ENCODE measurements around the gene TCF7L1.
"Not testable (repeated sequence)": the region's sequence is repeated elsewhere in the genome, so short reads cannot be mapped to it uniquely, and the experiment has no call there.

TCF7L1 gene

GRCh38 chr2:85330839-85331636, 197.8 kb downstream of the TCF7L1 start:
- Mint-ChIP-seq H3K27ac (no peak overlapping the region), H3K27me3 (ENCODE audit: low read depth) (no peaks in the 10 kb centered on the region), H3K36me3 (ENCODE audit: low read depth) (peaks cover 6% of the 10 kb centered on the region), H3K4me3 (no peak overlapping the region), H3K9me3 (no peaks in the 10 kb centered on the region), H3K4me1 (peaks cover 31% of the 10 kb centered on the region)
- TF ChIP-seq CTCF (IDR thresholded peaks at IDR 0.05; ENCODE audit: unreplicated experiment in 3 of 3) = no peak

GRCh38 chr2:85333877-85334276, 200.7 kb downstream of the TCF7L1 start:
- H3K27me3 Mint-ChIP-seq (ENCODE audit: low read depth); H3K4me1 Mint-ChIP-seq; H3K9me3 Mint-ChIP-seq; H3K4me3 Mint-ChIP-seq; H3K27ac Mint-ChIP-seq; H3K36me3 Mint-ChIP-seq (ENCODE audit: low read depth): not testable (repeated sequence)

- Mint-ChIP-seq H3K36me3 (ENCODE audit: low read depth) (no peaks in the 10 kb centered on the region), H3K9me3 (no peaks in the 10 kb centered on the region), H3K4me3 (no peak overlapping the region), H3K27me3 (ENCODE audit: low read depth) (peaks cover 9% of the 10 kb centered on the region), H3K4me1 (no peaks in the 10 kb centered on the region), H3K27ac (no peak overlapping the region)
- no peak for TF ChIP-seq CTCF (IDR thresholded peaks at IDR 0.05; ENCODE audit: unreplicated experiment in 3 of 3)
These were observed 201.7 kb downstream of the TCF7L1 start for GRCh38 chr2:85334928-85335327.

- H3K36me3 Mint-ChIP-seq (ENCODE audit: low read depth) = peaks cover 6% of the 10 kb centered on the region
- H3K4me1 Mint-ChIP-seq = no peaks in the 10 kb centered on the region
- H3K27me3 Mint-ChIP-seq (ENCODE audit: low read depth) = peaks cover 9% of the 10 kb centered on the region
- H3K4me3 Mint-ChIP-seq = no peak overlapping the region
- H3K27ac Mint-ChIP-seq = no peak overlapping the region
- H3K9me3 Mint-ChIP-seq = no peaks in the 10 kb centered on the region
- TF ChIP-seq CTCF (IDR thresholded peaks at IDR 0.05; ENCODE audit: unreplicated experiment in 3 of 3) = no peak
These were observed 207.1 kb downstream of the TCF7L1 start for GRCh38 chr2:85340034-85340892.

GRCh38 chr2:85341269-85342029, 208.3 kb downstream of the TCF7L1 start:
- peaks cover 9% of the 10 kb centered on the region for H3K27me3 Mint-ChIP-seq (ENCODE audit: low read depth)
- no peak overlapping the region for H3K27ac Mint-ChIP-seq
- H3K9me3 Mint-ChIP-seq = no peaks in the 10 kb centered on the region
- no peak overlapping the region for H3K4me3 Mint-ChIP-seq
- no peaks in the 10 kb centered on the region for H3K4me1 Mint-ChIP-seq
- no peak for TF ChIP-seq CTCF (IDR thresholded peaks at IDR 0.05; ENCODE audit: unreplicated experiment in 3 of 3)
- peaks cover 6% of the 10 kb centered on the region for H3K36me3 Mint-ChIP-seq (ENCODE audit: low read depth)

- no peak for TF ChIP-seq CTCF (IDR thresholded peaks at IDR 0.05; ENCODE audit: unreplicated experiment in 3 of 3)
- no peak overlapping the region for H3K27ac Mint-ChIP-seq
- H3K9me3 Mint-ChIP-seq = no peaks in the 10 kb centered on the region
- peaks cover 9% of the 10 kb centered on the region for H3K27me3 Mint-ChIP-seq (ENCODE audit: low read depth)
- no peaks in the 10 kb centered on the region for H3K4me1 Mint-ChIP-seq
- peaks cover 11% of the 10 kb centered on the region for H3K36me3 Mint-ChIP-seq (ENCODE audit: low read depth)
- no peak overlapping the region for H3K4me3 Mint-ChIP-seq
These were observed 209.0 kb downstream of the TCF7L1 start for GRCh38 chr2:85342156-85342555.

GRCh38 chr2:85343207-85343895, 210.2 kb downstream of the TCF7L1 start:
- not testable (repeated sequence) for H3K27ac Mint-ChIP-seq; H3K27me3 Mint-ChIP-seq (ENCODE audit: low read depth); H3K9me3 Mint-ChIP-seq; H3K4me1 Mint-ChIP-seq; H3K4me3 Mint-ChIP-seq
- H3K36me3 Mint-ChIP-seq (ENCODE audit: low read depth) = peaks cover 18% of the 10 kb centered on the region

Data from nephron (organoid).